ENCODE data around the gene PMVK. TPM values are rescaled to one million over a fixed set of nuclear protein-coding genes. Genes with fewer than 3 reads are reported as not detected.

The PMVK gene
- total and polyA plus RNA-seq, 2 of the 4 experiments (the other 2 are of a cell fraction): 9.0 to 28.1 TPM

DNA sequence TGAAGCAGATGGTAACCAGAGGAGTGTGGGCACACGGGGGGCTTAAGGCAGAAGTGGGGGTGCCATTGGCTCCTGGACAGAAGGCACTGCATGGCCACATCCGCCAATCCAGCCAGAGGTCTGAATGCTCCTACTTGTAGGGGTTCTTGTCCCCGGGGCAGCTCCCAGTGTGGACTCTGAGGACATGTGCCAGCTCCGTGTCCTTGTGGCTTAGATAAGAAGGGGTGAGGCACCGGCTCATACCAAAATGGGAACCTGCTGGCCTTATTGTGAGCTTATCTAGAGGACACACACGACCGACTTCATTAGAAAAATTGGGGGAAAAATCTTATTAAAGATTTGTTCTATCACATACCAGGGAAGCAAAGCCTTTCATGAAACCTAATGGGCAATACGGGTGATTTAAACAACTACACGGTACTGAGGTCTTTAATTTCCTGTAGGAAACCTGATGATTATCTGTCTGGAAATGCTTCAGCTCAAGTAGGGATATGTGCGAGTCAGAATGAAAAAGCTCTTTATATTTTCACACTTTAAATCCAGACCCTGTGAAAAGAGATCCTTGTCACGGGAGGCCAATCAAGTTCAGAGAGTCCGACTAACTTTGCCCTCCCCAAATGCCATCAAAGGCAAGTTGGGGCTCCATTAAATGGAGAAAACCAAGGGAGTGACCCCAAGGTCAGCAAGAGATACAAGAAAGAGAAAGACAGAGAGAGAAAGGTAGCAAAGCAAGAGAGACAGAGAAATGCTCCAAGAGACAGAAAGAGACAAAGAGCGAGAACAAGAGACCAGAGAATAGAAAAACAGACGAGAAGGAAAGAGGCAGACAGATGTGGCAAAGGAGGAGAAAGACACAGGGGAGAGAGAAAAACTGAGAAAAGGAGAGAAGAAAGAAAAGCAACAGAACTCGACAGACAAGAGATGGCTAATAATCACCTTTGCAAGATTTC lies 52.3 kb downstream of the PMVK start (continued):
- TF ChIP-seq, protein P1, sequence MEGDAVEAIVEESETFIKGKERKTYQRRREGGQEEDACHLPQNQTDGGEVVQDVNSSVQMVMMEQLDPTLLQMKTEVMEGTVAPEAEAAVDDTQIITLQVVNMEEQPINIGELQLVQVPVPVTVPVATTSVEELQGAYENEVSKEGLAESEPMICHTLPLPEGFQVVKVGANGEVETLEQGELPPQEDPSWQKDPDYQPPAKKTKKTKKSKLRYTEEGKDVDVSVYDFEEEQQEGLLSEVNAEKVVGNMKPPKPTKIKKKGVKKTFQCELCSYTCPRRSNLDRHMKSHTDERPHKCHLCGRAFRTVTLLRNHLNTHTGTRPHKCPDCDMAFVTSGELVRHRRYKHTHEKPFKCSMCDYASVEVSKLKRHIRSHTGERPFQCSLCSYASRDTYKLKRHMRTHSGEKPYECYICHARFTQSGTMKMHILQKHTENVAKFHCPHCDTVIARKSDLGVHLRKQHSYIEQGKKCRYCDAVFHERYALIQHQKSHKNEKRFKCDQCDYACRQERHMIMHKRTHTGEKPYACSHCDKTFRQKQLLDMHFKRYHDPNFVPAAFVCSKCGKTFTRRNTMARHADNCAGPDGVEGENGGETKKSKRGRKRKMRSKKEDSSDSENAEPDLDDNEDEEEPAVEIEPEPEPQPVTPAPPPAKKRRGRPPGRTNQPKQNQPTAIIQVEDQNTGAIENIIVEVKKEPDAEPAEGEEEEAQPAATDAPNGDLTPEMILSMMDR (conservative IDR thresholded peaks at IDR 0.05; ENCODE audit: low read depth, low read length): no peak
- TF ChIP-seq CHD1 (IDR thresholded peaks at IDR 0.05; ENCODE audit: low read depth, low read length) (no peak), BHLHE40 (IDR thresholded peaks at IDR 0.05; ENCODE audit: low read depth, low read length) (no peak)

Measured in IMR-90 (cell line).